HG03175 (cell line): Measurements from ENCODE around the gene NXPE3.
A peak's percentile ranks its signal among the peaks of the same experiment; 100 is the strongest.

Experiments used
- ATAC-seq: cut with Tn5 transposase; IDR thresholded peaks from one replicate; pipeline ENCODE4 v1.9.1; 2021; ENCODE audit warnings: mild to moderate bottlenecking, moderate library complexity; ENCODE audit not compliant: unreplicated experiment

The NXPE3 gene

GRCh38 chr3:101828276-101828675 lies 49.3 kb downstream of the NXPE3 start:
- no peak for ATAC-seq

GRCh38 chr3:101828691-101829436 lies 49.9 kb downstream of the NXPE3 start:
- ATAC-seq: peak; percentile 41

GRCh38 chr3:101829437-101829830 lies 50.4 kb downstream of the NXPE3 start:
- ATAC-seq: no peak

DNA sequence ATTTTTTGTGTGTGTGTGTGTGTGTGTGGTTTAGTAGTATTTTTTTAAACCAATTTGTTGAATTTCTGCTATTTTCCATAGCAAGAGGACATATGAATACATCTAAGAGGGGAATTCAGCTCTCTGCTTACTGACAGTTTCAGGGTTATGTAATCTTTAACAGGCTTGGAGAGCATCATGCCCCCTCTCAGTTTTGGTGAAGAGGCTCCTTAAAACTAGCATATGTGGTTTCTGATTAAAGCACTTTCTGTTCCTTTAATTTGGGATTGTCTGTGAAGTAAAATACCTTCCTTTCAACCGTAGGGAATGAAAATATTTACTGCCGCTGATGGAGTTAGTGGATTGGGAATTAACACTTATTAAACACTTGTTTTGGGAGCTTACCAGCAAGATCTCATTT lies 50.9 kb downstream of the NXPE3 start:
- no peak for ATAC-seq

DNA sequence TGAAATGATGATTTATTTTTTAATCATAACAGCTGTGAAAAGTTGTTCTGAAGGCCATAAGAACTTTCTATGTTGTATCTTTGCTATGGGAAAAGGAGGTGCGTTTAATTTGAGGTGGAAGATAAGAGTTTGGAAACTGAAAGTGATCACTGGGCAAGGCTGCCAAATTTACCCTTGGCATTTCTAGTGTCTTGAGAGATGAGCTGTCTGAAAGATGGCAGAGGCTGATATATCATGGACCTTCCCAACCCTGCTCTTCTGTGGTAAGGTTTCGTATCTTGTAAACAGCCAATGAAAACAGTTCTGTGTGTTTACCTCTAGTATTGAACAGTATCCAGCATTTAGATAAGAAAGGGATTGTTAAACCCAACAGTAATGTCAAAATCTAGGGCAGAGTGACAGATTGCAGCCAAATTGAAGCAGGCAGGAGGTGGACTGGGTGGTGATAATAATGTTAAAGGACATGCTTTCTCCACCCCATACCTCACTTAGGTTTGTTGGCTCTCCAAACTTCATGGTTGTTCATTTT lies 54.5 kb downstream of the NXPE3 start:
- no peak for ATAC-seq

- no peak for ATAC-seq
These were observed 56.7 kb downstream of the NXPE3 start for GRCh38 chr3:101835676-101836075.

DNA sequence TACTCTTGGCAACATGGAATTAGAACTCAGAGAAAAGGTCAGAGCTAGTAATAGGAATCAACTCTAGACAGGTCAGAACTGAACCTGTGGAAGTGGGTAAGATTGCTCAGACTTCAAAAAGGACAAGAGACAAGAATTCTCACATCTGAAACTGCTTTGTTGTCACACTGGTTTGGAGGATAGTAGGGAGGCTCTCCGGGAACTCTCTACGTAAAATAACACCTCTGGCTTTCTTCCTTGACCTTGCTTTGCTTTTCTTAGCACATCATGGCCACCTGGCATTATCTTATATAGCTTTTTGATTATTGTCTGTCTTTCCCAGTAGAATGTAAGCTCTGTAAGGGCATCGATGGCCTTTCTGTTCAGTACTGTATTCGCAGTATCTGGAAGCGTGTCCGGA lies 57.1 kb downstream of the NXPE3 start:
- no peak for ATAC-seq

- no peak for ATAC-seq
These were observed 57.9 kb downstream of the NXPE3 start for GRCh38 chr3:101836652-101837598.

DNA sequence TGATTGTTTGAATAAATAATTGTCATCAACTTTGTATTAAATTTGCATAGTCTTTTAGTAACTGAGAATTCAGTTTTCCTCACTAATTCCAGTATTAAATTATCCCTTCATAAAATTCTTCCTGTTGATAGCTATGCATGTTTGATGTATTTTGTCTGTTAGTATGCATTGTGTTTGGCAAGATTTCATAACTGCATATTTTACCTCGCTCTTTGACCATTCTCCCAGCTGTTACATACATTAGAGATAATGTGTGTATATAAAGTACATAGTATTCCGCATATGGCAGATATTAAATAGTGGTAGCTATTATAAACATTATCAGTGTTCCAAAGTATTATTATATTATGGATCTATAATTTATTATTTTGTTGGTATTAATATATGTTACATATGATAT lies 59.7 kb downstream of the NXPE3 start:
- ATAC-seq: no peak

DNA sequence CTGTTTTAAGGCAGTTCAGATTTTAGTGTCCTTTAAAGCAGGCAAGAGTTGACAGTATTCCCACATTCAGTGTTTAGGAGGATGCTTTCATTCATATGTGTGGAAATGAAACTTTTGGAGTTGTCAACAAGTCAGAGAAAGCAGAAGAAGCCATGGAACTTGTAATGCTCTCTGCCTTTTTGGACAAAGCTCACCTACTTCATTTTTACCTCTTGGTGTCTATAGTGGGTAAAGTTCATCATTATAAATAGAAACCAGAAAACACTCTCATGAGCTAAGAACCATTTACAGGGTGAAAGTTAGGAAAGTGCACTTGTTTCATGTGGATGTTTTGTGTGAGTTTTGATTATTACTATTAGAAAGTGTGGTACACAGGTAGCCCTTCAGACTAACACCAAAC lies 61.1 kb downstream of the NXPE3 start:
- no peak for ATAC-seq

- no peak for ATAC-seq
These were observed 63.4 kb downstream of the NXPE3 start for GRCh38 chr3:101842245-101842934.

DNA sequence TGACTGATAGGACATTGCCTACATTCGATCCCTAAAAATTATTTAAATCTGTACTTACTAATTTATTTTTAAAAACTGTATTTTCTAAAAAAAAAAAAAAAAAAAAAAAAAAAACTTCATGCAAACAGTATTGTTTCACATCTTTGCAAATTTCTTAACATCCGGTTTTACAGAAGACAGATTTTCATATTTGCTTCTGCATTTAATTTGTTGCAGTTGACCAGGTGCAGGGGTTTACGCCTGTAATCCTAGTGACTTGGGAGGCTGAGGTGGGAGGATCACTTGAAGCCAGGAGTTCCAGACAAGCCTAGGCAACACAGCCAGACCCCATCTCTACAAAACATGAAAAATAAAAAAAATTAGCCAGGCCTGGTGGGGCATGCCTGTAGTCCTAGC lies 63.9 kb downstream of the NXPE3 start:
- no peak for ATAC-seq

DNA sequence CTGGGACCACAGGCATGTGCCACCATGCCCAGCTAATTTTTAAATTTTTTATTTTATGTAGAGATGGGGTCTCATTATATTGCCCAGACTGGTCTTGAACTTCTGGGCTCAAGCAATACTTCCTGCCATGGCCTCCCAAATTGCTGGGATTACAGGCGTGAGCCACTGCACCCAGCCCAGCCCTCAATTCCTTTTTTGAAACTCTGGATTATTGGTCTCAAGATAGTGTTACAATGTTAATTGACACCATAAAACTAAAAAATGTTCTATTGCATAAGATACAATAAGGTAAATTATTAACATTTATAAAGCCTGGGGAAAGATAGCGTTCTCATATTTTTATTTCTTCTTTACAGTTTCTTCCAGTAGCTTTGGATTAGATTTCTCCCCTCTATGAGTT lies 66.4 kb downstream of the NXPE3 start:
- no peak for ATAC-seq

- no peak for ATAC-seq
These were observed 67.7 kb downstream of the NXPE3 start for GRCh38 chr3:101846709-101847108.

GRCh38 chr3:101847328-101847727 lies 68.3 kb downstream of the NXPE3 start:
- no peak for ATAC-seq

GRCh38 chr3:101848326-101848725 lies 69.3 kb downstream of the NXPE3 start:
- ATAC-seq: no peak

GRCh38 chr3:101848754-101849713 lies 70.0 kb downstream of the NXPE3 start, which contains the start of gene NFKBIZ:
Gene NFKBIZ (plus strand): TSS chr3:101849514. CDS start chr3:101849629, 115 bp downstream.
- peak; percentile 77 for ATAC-seq

GRCh38 chr3:101849714-101850245 lies 70.8 kb downstream of the NXPE3 start:
- ATAC-seq: peak; percentile 36

GRCh38 chr3:101850246-101851051 lies 71.4 kb downstream of the NXPE3 start:
- ATAC-seq: peak; percentile 20
